CD4-positive, alpha-beta T cell (primary cell): ENCODE measurements around the gene COP1. TPM values are rescaled to one million over a fixed set of nuclear protein-coding genes. Genes with fewer than 3 reads are reported as not detected.

Source experiments
- ATAC-seq: fragments of 200-7000 bp; cut with Tn5 transposase; one replicate; pipeline ENCODE4 v1.10.0; 2022; ENCODE audit warnings: mild to moderate bottlenecking; ENCODE audit not compliant: poor library complexity
- CTCF ChIA-PET: fragments of 350-600 bp; sonication (Branson Sonifier 250); formaldehyde crosslinking; loops from one replicate; lab custom pipeline; 2021; ENCODE audit warnings: antibody characterized with exemption, inconsistent platforms; lab: Charles Lee
- POLR2A ChIA-PET: fragments of 350-600 bp; sonication (Branson Sonifier 250); formaldehyde crosslinking; loops from one replicate; lab custom pipeline; 2021; ENCODE audit warnings: antibody characterized with exemption, inconsistent platforms; lab: Charles Lee
- DNase-seq, 14 experiments: peaks; one replicate each; pipeline ENCODE4 v3.0.0-alpha.2; 2013 to 2020; ENCODE audit warnings: mixed read lengths in 2 of 14
- H3K27ac ChIP-seq, 2 donors: one replicate each; pipeline versions ENCODE4 v1.5.1 to v1.7.0; 2013; ENCODE audit warnings: low read length in 2 of 2, low read depth in 1 of 2, mild to moderate bottlenecking in 1 of 2
- H3K27me3 ChIP-seq, 2 experiments: 1 replicate in 1 of 2; 2 replicates in 1 of 2; pipeline versions ENCODE4 v1.6.1 to v1.7.0; 2013; ENCODE audit warnings: low read length in 2 of 2, control low read depth in 1 of 2, mild to moderate bottlenecking in 1 of 2, moderate library complexity in 1 of 2; ENCODE audit not compliant: insufficient read depth in 2 of 2, control insufficient read depth in 1 of 2
- H3K36me3 ChIP-seq: one replicate; pipeline ENCODE4 v1.6.1; 2013; ENCODE audit warnings: low read length, control low read depth; ENCODE audit not compliant: insufficient read depth
- H3K4me1 ChIP-seq: one replicate; pipeline ENCODE4 v1.6.1; 2013; ENCODE audit warnings: low read length, control low read depth; ENCODE audit not compliant: insufficient read depth
- H3K4me3 ChIP-seq: one replicate; pipeline ENCODE4 v1.5.1; 2013; ENCODE audit warnings: mild to moderate bottlenecking, low read length, moderate library complexity
- H3K9me3 ChIP-seq, 2 experiments: 1 replicate in 1 of 2; 2 replicates in 1 of 2; pipeline versions ENCODE4 v1.6.1 to v1.7.0; 2013; ENCODE audit warnings: low read length in 2 of 2, mild to moderate bottlenecking in 2 of 2, control low read depth in 1 of 2, moderate library complexity in 1 of 2; ENCODE audit not compliant: control insufficient read depth in 1 of 2, insufficient read depth in 1 of 2
- H3K27ac Mint-ChIP-seq: one replicate; pipeline ENCODE4 v1.8.0; 2020; ENCODE audit warnings: mixed read lengths
- H3K27me3 Mint-ChIP-seq: one replicate; pipeline ENCODE4 v1.8.0; 2021; ENCODE audit warnings: mixed read lengths
- H3K36me3 Mint-ChIP-seq: one replicate; pipeline ENCODE4 v1.8.0; 2021; ENCODE audit warnings: low read depth, mixed read lengths
- H3K4me1 Mint-ChIP-seq: one replicate; pipeline ENCODE4 v1.8.0; 2021; ENCODE audit warnings: low read depth, mixed read lengths
- H3K4me3 Mint-ChIP-seq: one replicate; pipeline ENCODE4 v1.8.0; 2020; ENCODE audit warnings: mild to moderate bottlenecking, mixed read lengths
- H3K9me3 Mint-ChIP-seq: one replicate; pipeline ENCODE4 v1.8.0; 2020; ENCODE audit warnings: mixed read lengths
- intact Hi-C, 2 experiments: fragments of 100-400 bp; cut with DNase I in 1 of 2; cut with micrococcal nuclease in 1 of 2; formaldehyde crosslinking; loops; one replicate each; pipeline versions ENCODE4 v1.15.1 to v1.9.0; 2023 to 2025; cut with DNase I, micrococcal nuclease
- total RNA-seq, 174 experiments: library from RNA in 2 of 174; stranded (reverse) in 2 of 174; gene quantifications; one replicate each; pipeline ENCODE4 v1.2.3 and lab custom pipeline; 2021 to 2026
- TF ChIP-seq, protein P1 (sequence below): fragments of 200-600 bp; IDR thresholded peaks from one replicate; pipeline ENCODE4 v1.8.0; 2022; ENCODE audit warnings: antibody characterized with exemption, mild to moderate bottlenecking

The COP1 gene
- total RNA-seq, 2 experiments from 2014 or later = 38.6 to 42.2 TPM

DNA sequence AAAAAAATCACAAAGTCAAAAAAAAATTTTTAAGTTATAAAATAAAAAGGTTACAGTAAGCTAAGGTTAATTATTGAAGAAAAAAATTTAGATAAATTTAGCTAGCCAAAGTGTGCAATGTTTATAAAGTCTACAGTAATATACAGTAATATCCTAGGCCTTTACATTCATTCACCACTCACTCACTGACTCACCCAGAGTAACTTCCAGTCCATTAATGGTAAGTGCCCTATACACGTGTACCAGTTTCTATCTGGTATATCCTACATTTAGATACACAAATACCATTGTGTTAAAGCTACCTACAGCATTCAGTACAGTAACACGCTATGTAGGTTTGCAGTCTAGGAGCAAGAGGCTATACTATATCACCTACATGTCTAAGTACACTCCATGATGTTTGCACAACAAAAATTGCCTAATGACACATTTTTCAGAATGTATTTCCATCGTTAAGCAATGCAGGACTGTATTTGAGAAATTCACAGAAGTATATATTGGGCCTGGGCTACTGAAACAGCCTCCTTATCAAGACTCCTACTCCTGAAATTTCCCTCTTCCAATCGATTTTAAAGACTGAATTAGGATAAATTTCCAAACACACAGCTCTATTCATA, 155.1 kb downstream of the COP1 start:
- ChIA-PET POLR2A (no interaction called here), CTCF (no interaction called here)
- Histone ChIP-seq H3K4me1 (no peaks in the 10 kb centered on the region), H3K27ac (no peak overlapping the region), H3K27me3 (no peaks in the 10 kb centered on the region), H3K36me3 (peaks cover 2% of the 10 kb centered on the region), H3K9me3 (no peaks in the 10 kb centered on the region), H3K4me3 (no peak overlapping the region)
- Mint-ChIP-seq H3K4me1 (peaks cover 4% of the 10 kb centered on the region), H3K27ac (no peak overlapping the region), H3K36me3 (peaks cover 11% of the 10 kb centered on the region), H3K4me3 (no peak overlapping the region), H3K27me3 (no peaks in the 10 kb centered on the region), H3K9me3 (no peaks in the 10 kb centered on the region)
- TF ChIP-seq, protein P1, sequence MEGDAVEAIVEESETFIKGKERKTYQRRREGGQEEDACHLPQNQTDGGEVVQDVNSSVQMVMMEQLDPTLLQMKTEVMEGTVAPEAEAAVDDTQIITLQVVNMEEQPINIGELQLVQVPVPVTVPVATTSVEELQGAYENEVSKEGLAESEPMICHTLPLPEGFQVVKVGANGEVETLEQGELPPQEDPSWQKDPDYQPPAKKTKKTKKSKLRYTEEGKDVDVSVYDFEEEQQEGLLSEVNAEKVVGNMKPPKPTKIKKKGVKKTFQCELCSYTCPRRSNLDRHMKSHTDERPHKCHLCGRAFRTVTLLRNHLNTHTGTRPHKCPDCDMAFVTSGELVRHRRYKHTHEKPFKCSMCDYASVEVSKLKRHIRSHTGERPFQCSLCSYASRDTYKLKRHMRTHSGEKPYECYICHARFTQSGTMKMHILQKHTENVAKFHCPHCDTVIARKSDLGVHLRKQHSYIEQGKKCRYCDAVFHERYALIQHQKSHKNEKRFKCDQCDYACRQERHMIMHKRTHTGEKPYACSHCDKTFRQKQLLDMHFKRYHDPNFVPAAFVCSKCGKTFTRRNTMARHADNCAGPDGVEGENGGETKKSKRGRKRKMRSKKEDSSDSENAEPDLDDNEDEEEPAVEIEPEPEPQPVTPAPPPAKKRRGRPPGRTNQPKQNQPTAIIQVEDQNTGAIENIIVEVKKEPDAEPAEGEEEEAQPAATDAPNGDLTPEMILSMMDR = no peak
- intact Hi-C loops = no loop called here
- ATAC-seq (no peak), DNase-seq (no peak)

DNA sequence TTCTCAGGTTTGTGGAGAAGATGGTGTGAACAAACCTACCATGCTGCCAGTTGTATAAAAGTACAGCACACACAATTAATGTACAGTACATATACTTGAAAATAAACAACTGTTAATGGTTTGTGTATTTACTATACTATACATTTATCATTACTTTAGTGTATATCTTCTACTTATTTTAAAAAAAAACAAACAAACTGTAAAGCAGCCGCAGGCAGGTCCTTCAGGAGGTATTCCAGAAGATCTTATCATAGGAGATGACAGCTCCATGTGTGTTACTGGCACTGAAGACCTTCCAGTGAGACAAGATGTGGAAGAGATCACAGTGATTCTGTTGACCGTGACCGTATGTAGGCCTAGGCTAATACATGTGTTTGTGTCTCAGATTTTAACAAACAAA, 155.7 kb downstream of the COP1 start:
- Histone ChIP-seq H3K36me3 (peaks cover 2% of the 10 kb centered on the region), H3K27me3 (no peaks in the 10 kb centered on the region), H3K4me1 (no peaks in the 10 kb centered on the region), H3K9me3 (no peaks in the 10 kb centered on the region), H3K4me3 (no peak overlapping the region), H3K27ac (no peak overlapping the region)
- H3K4me3 Mint-ChIP-seq = no peak overlapping the region
- H3K4me1 Mint-ChIP-seq = peaks cover 4% of the 10 kb centered on the region
- DNase-seq = no peak
- no peak for ATAC-seq
- H3K9me3 Mint-ChIP-seq = no peaks in the 10 kb centered on the region
- H3K36me3 Mint-ChIP-seq = peaks cover 6% of the 10 kb centered on the region
- no peak overlapping the region for H3K27ac Mint-ChIP-seq
- TF ChIP-seq, protein P1 = no peak
- intact Hi-C loops = no loop called here
- no peaks in the 10 kb centered on the region for H3K27me3 Mint-ChIP-seq
- ChIA-PET CTCF (interaction anchor here (1.5 kb wide), 1 partner anchor 11 kb away, joined by 3 read pairs; no protein-coding TSS in a partner anchor), POLR2A (no interaction called here)

DNA sequence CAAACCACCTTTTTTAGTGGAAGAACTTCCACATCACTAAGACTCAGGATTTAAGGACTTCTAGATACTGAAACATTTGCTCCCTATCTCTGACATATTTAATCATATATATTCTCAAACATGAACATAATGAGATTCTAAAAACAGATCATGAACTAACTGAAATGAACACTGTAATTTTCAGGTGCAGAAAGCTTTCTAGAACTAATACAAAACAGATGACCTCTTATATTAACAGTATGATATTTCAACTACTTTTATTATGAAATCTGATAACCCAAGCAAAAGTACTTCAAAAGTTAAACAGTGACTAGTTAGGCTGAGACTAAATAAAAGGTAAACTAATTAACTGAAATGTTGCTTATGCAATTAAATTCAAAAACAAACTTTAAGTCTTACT, 157.5 kb downstream of the COP1 start:
- no peaks in the 10 kb centered on the region for H3K4me1 ChIP-seq
- DNase-seq (no peak), ATAC-seq (no peak)
- peaks cover 2% of the 10 kb centered on the region for H3K36me3 ChIP-seq
- intact Hi-C loops = no loop called here
- Mint-ChIP-seq H3K4me1 (no peaks in the 10 kb centered on the region), H3K4me3 (no peak overlapping the region), H3K36me3 (peaks cover 11% of the 10 kb centered on the region), H3K27me3 (no peaks in the 10 kb centered on the region), H3K9me3 (no peaks in the 10 kb centered on the region), H3K27ac (no peak overlapping the region)
- TF ChIP-seq, protein P1 = no peak
- no peak overlapping the region for H3K27ac ChIP-seq
- ChIA-PET POLR2A (no interaction called here), CTCF (no interaction called here)
- no peak overlapping the region for H3K4me3 ChIP-seq
- no peaks in the 10 kb centered on the region for H3K27me3 ChIP-seq
- H3K9me3 ChIP-seq = no peaks in the 10 kb centered on the region
